Measurements from ENCODE around the gene TTLL8.

Gene TTLL8

DNA sequence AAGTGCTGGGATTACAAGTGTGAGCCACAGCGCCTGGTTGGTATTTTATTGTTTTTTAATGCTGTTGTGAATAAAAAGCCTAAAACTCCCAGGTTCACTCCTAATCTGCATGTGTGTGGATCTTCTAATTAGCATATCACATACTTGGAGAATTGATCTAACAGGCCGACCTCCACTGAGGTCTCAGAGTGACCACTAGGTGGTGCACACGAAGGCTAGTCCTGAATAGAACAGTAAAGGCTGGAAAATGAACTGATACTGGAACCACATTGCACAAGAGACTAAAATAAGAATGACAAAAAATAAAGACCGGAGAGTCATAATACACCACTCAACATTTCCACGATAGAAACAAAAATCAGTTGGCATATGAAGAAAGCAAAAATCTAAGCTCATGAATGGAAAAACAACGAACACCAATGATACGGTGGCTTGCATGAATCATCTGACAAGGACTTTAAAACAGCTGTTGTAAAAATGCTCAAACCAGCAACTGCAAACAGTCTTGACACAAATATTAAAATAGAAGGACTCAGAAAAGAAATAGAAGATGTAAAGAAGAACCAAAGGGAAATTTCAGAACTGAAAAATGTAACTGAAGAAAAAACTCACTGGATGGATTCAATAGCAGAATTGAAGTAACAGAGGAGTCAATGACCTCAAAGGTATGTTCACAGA lies 78.4 kb downstream of the TTLL8 start:
- DNase-seq = no peak

DNA sequence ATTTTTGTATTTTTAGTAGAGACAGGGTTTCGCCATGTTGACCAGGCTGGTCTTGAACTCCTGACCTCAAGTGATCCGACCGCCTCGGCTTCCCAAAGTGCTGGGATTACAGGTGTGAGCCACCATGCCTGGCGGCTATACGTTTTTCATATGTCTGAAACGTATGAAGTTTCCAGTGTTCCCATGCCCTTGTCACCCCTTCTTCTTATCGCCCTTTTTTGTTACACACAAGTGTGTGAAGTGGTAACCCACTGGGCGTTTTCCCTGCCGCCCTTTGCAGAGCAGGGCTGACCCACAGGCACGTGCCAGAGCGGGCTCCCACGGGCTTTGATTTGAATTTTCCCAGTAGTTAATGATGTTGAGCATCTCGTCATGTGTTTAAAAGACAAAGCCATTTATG lies 80.5 kb downstream of the TTLL8 start:
- no peak for DNase-seq

DNA sequence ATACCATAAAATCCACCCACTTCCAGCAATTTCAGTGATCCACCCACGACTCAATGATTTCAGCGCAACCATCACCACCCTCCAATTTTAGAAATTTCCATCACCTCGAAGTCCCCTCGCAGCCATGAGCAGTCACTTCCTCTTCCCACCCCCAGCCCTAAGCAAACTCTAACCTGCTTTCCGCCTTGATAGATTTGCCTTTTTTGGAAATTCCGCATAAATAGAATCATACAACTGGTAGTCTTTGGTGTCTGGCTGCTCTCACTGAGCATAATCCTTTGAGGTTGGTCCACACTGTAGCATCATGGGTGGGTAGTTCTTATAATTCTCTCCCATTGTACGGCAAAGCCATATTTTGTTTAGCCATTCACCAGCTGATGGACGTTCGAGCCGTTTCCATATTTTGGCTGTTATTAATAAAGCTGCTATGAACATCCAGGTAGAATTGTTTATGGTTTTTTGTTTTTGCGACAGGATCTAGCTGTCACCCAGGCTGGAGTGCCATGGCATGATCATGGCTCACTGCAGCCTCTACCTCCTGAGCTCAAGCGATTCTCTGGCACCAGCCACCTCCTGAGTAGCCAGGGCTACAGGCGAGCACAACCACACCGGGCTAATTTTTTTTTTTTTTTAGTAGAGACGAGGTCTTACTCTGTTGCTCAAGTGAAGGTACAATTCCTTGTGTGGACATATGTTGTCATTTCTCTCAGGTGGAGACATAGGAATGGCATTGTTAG lies 81.5 kb downstream of the TTLL8 start:
- DNase-seq = peak; percentile 55

DNA sequence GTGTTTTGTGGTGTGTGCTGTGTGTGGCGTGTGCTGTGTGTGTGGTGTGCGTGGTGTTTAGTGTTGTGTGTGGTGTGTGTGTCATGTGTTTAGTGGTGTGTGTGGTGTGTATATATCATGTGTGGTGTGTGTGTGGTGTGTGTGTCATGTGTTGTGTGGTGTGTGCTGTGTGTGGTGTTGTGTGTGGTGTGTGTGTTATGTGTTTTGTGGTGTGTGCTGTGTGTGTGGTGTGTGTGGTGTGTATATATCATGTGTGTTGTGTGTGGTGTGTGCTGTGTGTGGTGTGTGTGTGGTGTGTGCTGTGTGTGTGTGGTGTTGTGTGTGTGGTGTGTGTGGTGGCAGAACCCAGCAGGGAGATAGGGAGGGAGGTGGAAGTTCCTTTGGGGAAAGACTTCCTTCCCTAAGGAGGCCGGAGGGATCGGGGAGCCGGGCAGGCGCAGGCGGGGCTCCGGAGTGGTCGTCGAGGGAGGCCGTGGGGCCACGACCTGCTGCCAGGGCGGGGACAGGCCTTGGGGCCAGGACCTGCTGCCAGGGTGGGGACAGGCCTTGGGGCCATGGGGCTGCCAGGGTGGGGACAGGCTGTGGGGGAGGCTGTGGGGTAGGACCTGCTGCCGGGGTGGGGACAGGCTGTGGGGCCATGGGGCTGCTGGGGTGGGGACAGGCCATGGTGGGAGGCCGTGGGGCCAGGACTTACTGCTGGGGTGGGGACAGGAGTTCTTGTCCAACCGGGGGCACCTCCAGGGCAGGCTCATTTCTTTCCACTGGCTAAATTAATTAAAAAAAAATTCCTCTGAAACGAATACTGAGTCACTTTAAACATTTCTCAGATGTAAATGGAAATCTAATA lies 82.3 kb downstream of the TTLL8 start:
- peak; percentile 54 for DNase-seq

DNA sequence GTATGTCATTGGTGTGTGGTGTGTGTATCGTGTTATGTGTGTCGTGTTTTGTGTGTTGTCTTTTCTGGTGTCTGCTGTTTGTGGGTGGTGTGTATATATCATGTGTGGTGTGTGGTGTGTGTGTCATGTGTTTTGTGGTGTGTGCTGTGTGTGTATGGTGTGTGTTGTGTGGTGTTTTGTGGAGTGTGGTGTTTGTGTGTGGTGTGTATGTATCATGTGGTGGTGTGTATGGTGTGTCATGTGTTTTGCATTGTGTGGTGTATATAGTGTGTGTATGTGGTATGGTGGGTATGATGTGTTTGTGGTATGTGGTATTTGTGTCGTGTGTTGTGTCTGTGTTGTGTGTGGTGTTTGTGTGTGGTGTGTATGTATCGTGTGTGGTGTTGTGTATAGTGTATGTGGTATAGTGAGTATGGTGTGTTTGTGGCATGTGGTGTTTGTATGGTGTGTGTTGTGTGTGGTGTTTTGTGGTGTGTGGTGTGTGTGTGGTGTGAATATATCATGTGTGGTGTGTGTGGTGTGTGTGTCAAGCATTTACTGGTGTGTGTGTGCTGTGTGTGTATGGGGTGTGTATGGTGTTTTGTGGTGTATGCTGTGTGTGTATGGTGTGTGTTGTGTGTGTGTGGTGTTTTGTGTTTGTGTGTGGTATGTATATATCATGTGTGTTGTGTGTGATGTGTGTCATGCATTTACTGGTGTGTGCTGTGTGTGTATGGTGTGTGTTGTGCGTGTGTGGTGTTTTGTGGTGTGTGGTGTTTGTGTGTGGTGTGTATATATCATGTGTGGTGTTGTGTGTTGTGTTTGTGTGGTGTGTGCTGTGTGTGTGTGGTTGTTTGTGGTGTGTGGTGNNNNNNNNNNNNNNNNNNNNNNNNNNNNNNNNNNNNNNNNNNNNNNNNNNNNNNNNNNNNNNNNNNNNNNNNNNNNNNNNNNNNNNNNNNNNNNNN lies 84.8 kb downstream of the TTLL8 start:
- DNase-seq = no peak

DNA sequence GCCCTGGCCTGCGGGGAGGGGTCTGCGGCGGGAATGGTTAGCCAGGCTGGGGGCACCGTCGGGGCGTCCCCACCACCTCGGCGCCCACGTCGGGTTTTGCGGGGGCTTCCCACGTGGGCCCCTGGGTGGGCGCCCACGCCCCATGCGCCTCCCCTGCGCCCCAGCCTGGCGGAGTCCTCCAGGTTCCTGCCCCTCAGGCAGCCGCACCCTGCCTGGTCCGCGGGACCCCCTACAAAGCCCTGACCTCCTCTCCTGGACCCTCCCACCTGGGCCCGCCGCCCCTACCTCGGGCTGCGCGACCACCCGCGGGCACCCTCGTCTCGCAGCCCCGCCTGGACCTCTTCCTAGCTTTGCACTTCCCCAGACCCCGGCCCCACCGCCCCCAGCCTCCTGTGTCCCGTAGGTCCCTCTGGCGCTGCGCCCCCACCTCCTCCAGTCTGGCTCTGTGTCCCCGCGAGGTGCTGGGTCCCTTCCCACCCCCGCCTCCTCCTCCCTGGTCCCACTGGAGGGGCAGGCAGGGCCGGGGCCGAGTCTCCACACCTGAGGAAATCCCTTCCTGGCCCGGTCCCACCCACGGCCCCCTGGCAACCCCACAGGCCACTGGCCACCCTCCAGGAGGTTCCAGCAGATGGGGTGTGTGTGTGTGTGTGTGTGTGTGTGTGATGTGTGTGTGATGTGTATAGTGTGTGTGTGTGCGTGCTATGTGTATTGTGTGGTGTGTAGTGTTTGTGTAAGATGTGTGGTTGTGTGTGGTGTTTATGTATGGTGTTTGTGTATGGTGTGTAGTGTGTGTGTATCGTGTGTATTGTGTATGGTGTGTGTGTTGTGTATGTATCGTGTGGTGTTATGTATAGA lies 85.7 kb downstream of the TTLL8 start:
- peak; percentile 23 for DNase-seq

DNA sequence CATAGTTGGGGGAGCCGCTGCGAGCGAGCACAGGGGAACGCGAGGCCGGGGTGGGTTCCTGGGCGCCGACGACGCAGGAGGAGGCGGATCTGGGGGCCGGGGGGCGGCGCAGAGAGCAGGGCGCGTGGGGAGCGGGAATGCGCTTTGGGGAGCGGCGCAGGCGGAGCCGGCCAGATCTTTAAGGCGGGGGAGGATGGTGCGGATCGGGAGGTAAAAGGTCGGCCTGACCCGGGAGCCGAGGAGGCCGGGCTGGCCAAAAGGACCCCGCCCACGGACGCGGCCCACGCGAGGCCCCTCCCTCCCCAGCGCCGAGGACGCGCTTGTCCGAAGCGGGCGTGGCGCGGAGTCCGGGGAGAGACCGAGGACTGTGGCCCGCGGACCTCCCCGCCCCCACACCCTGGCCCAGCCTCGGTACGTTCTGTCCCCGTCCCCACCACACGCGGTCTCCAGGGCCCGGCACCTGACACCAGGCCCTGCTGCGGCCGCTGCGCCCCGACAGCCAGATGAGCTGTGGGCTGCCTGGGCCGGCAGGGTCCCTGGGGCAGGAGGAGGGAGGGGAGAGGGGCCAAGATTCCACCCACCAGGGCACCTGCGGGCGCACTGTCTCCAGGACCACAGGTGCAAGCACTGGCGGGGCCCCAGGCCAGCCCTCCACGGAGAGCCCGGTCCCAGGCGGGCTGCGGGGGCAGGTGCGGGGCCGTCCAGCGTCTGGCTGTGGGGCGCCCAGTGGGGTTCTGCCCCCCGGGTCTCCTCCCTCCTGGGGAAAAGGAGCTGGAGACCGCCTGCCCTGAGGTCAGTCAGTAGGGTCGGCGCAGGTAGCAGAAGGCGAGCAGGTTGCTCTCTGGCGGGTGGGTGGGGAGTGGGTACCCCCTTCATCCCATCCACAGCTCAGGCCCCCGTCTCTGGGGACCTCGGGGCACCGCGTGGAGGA lies 86.6 kb downstream of the TTLL8 start:
- peak; percentile 81 for DNase-seq

DNA sequence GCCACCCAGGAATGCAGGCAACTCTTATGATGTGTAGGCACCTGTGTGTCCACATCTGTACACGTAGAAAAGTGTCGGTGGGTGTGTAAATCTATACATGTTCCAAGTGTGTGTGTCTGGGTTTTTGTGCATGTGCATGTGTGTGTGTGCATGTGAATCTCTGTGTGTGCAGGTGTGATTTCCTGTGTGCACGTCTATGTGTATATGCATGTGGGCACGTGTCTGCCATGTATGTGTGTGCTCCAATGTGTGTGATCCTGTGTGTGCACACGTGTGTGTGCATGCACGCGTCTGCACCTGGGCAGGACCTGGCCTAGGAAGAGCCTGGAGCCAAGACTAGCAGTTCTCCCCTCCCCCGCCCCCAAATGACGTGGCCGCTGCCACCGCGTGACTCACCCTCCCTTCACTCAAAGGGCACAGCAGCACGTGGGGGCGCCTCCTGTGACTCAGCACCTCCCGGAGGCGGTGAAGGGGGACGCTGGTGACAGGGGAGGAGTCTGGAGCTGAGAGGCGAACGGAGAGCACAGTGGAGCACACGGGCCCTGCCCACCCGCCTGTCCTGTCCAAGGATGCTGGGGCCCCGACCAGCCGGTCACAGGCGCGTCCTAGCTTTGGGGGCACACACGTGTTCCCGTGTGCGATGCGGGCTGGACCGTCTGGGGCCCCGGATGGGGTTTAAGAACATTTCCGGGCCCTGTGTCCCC lies 87.4 kb downstream of the TTLL8 start:
- DNase-seq = peak; percentile 97

DNA sequence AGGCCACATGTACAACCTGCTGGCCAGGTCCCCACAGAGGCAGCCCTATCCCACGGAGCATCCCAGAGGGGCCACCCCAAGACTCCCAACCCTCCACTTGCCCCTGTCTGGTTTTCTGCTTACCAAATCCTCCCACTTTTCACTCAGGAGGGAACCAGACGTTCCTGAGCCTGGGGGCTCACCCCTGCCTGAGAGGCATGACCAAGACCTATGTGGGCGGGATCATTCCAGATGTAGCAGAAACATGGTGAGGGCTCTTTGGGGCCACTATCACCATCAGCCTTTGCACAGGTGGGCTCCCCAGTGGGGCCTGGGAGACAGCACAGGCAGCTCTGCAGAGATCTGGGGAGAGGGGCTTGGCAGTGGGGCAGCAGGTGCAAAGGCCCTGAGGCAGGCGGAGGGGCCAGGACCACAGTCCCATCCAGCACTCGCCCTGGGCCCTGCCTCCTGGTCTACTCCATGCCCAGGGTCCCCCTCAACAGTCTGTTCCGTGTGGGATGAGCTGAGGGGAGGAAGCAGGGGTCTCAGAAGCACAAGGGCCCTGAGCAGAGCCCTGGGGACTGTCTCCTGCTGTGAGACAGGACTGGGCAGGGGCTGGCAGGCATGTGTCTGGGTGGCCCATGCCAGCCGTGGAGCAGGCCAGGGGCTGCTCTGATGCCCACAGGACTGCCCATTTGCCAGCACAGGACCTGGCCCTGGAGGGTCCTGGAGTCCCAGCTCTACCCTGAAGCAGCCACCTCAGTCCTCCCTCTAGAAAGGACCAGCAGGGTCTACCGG lies 88.2 kb downstream of the TTLL8 start:
- DNase-seq = peak; percentile 5

DNA sequence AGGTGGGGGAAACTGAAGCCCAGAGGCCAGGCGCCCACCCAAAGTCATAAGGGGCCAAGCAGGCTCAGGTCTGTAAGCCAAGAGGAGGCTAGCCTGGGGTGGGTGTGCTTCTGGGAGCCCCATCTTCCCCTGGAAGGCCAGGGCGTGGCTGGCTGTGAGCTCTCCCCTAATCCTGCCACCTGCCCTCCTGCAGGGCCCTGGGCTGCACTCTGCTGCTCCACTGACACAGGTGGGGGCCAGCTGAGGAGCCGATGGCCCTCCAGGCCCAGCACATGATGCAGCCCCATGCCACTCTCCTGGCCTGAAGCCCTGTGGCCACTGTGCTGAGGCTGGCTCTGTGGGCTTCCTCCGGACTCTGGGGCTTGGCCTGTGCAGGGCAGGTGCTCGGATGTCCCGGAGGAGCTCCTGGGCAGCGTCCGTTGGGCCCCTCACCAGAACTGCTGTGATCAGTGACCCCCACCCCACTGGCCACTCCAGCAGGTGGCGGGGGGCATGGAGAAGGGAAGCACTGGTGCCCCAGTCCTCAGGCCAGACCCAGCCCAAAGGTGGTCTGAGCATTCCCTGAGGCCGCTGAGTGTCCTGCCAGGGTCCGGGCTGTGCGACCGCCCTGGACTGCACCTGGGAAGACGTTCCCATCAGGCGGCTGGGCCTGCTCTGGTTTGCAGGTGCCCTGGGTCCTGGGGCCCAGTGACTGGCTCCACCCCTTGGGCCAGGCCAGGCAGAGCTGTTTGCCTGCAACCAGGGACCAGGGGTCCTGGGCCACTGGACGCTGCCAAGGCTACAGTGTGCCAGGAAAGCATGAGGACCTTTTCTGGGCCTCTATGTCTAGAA lies 89.1 kb downstream of the TTLL8 start:
- DNase-seq = peak; percentile 1
